ENCODE data around the gene SKA1. TPM values are rescaled to one million over a fixed set of nuclear protein-coding genes. Genes with fewer than 3 reads are reported as not detected.

The SKA1 gene
- total RNA-seq, 3 donors from 2014 or later (not counting 1 experiment from before 2014, with no cell fraction given), result 1.1 to 1.2 (median 1.2) TPM

DNA sequence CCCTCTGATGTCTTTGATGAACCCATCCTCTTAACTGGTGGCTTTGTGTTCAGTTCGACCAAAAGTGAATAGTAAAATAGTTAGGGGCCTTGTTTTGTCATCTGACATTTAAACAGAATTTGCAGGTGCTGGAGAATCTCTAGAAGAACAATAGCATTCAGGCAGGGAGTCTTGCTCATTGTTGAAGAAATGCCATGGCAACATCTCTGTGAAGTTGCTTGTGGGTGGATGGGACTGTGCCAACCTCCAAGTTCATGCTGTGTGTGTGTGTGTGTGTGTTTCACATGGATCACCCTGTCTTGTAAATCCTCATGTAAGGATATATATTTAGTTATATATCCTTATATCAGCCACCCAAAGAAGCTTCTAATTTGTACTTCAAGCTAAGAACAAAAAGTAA is 66.7 kb downstream of the SKA1 start:
- Mint-ChIP-seq H3K4me1 (no peaks in the 10 kb centered on the region), H3K27me3 (ENCODE audit: low read depth in 2 of 2) (peaks cover 0 to 12% of the 10 kb centered on the region in 2 donors)
- no peaks in the 10 kb centered on the region for H3K36me3 ChIP-seq (ENCODE audit: control insufficient read depth, insufficient read depth, low read length)

More for the DNA sequence above, 66.7 kb downstream of the SKA1 start:
- intact Hi-C loops (cut with micrococcal nuclease), result no loop called here
- no peak overlapping the region for H3K4me3 ChIP-seq (ENCODE audit: low read length)
- H3K9me3 Mint-ChIP-seq, result peaks cover 2% of the 10 kb centered on the region in 2 donors
- no peak overlapping the region for H3K4me3 Mint-ChIP-seq
- no peak for DNase-seq
- H3K27me3 ChIP-seq (ENCODE audit: control insufficient read depth, insufficient read depth, low read length), result no peaks in the 10 kb centered on the region
- H3K27ac ChIP-seq (ENCODE audit: low read length), result no peak overlapping the region
- ATAC-seq, result no peak
- H3K27ac Mint-ChIP-seq, result no peak overlapping the region
- no peaks in the 10 kb centered on the region for H3K36me3 Mint-ChIP-seq
- TF ChIP-seq, protein P1, sequence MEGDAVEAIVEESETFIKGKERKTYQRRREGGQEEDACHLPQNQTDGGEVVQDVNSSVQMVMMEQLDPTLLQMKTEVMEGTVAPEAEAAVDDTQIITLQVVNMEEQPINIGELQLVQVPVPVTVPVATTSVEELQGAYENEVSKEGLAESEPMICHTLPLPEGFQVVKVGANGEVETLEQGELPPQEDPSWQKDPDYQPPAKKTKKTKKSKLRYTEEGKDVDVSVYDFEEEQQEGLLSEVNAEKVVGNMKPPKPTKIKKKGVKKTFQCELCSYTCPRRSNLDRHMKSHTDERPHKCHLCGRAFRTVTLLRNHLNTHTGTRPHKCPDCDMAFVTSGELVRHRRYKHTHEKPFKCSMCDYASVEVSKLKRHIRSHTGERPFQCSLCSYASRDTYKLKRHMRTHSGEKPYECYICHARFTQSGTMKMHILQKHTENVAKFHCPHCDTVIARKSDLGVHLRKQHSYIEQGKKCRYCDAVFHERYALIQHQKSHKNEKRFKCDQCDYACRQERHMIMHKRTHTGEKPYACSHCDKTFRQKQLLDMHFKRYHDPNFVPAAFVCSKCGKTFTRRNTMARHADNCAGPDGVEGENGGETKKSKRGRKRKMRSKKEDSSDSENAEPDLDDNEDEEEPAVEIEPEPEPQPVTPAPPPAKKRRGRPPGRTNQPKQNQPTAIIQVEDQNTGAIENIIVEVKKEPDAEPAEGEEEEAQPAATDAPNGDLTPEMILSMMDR (IDR thresholded peaks at IDR 0.05), result no peak
- H3K9me3 ChIP-seq (ENCODE audit: control insufficient read depth, insufficient read depth, low read length), result peaks cover 6% of the 10 kb centered on the region
- H3K4me1 ChIP-seq (ENCODE audit: control insufficient read depth, insufficient read depth, low read length), result no peaks in the 10 kb centered on the region
- 33% methylated on average over 1 of the region's 1 CpG for WGBS (ENCODE audit: insufficient coverage)

Other genes starting within 250 kb of the SKA1 start
- under 1 TPM in 1 of 3 donors, not detected in 2; 0.33 TPM for gene MYO5B, start 179.9 kb upstream of the SKA1 start, total RNA-seq
- gene CFAP53, start 108.6 kb upstream of the SKA1 start, total RNA-seq, result under 1 TPM; 0.20 to 0.24 (median 0.20) TPM
- 100 to 1,000 TPM; 106 to 113 (median 111) TPM for gene MBD1, start 93.5 kb upstream of the SKA1 start, total RNA-seq
- 100 to 1,000 TPM; 146 to 173 (median 153) TPM for gene CXXC1, start 87.4 kb upstream of the SKA1 start, total RNA-seq
- gene MAPK4, start 185.0 kb downstream of the SKA1 start, total RNA-seq, result not detected

Measured in natural killer cell (primary cell).